GM20000 (cell line): ENCODE results near the gene NOTUM.
"Not testable (repeated sequence)": the region's sequence is repeated elsewhere in the genome, so short reads cannot be mapped to it uniquely, and the experiment has no call there.

Experiments
- DNase-seq: peaks from one replicate; pipeline ENCODE4 v3.0.0; 2012; ENCODE audit warnings: low spot score
- TF ChIP-seq, protein P1 (sequence below): IDR thresholded peaks from 2 replicates; pipeline ENCODE4 v1.5.1; 2012; ENCODE audit warnings: mild to moderate bottlenecking, control low read depth; ENCODE audit errors: extremely low read depth, missing control alignments

Gene NOTUM

DNA sequence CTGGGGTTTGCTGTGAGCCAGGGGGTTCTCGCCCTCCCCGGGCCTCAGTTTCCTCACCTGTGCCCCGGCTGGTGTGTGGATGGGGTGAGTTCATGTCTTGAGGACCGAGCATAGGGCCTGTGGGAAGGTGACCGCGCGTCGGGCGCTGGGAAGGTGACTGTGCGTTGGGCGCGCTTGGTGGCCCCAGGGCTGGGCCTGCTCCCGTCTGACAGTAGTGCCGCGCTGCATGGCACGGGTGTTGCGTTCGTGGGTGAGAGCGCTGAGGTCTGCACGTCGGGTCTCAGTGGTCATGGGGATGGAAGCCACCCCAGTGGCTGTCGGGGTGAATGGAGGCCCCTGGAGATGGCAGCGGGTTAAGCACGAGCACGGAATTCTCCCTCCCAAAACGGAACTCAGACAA is 25.6 kb upstream of the NOTUM start:
- DNase-seq: no peak
- TF ChIP-seq, protein P1, sequence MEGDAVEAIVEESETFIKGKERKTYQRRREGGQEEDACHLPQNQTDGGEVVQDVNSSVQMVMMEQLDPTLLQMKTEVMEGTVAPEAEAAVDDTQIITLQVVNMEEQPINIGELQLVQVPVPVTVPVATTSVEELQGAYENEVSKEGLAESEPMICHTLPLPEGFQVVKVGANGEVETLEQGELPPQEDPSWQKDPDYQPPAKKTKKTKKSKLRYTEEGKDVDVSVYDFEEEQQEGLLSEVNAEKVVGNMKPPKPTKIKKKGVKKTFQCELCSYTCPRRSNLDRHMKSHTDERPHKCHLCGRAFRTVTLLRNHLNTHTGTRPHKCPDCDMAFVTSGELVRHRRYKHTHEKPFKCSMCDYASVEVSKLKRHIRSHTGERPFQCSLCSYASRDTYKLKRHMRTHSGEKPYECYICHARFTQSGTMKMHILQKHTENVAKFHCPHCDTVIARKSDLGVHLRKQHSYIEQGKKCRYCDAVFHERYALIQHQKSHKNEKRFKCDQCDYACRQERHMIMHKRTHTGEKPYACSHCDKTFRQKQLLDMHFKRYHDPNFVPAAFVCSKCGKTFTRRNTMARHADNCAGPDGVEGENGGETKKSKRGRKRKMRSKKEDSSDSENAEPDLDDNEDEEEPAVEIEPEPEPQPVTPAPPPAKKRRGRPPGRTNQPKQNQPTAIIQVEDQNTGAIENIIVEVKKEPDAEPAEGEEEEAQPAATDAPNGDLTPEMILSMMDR: no peak

DNA sequence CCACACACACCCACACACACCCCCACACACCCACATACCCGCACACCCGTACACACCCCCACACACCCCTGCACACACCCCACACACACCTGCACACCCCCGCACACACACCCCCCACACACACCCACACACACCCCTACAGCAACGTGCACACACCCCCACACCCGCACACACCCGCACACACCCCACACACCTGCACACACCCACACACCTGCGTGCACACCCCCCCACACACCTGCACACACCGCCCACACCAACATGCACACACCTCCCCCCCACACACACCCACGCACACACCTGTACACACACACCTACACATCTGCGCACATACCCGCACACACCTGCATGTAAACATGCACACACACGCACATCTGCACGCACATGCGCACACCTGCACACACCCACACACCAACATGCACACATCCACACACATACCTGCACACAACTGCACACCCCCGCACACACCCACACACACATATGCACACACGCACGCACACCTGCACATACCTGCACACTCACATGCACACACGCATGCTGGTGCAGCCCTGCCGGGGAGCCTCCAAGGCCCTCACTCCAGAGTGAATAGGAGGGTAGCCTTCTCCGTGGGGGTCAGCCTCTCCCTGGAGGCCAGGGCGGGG is 23.9 kb upstream of the NOTUM start:
- TF ChIP-seq, protein P1: no peak
- no peak for DNase-seq

DNA sequence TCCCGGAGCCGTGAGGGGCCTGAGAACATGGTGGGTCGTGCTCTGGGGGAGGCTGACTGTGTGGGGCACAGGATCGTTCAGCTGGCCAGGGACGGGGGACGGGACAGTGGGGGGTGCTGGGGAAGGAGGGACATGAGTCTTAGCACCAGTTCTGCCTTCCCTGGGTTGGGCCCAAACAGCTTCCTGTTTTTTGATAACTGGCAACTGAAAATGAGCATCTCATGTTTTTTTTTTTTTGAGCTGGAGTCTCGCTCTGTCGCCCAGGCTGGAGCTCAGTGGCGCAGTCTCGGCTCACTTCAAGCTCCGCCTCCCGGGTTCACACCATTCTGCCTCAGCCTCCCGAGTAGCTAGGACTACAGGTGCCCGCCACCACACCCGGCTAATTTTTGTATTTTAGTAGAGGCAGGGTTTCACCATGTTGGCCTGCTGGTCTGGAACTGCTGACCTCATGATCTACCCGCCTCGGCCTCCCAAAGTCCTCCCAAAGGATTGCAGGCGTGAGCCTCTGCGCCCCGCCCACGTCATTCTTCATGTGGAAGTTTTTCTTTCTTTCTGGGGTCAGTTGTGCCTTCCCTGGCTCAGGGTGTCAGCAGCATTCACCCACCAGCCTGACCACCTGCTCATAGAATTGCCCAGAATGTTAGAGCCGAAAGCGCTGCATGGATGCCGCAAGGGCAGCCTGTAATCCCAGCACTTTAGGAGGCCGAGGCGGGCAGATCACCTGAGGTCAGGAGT is 22.8 kb upstream of the NOTUM start:
- TF ChIP-seq, protein P1: no peak
- DNase-seq: no peak

DNA sequence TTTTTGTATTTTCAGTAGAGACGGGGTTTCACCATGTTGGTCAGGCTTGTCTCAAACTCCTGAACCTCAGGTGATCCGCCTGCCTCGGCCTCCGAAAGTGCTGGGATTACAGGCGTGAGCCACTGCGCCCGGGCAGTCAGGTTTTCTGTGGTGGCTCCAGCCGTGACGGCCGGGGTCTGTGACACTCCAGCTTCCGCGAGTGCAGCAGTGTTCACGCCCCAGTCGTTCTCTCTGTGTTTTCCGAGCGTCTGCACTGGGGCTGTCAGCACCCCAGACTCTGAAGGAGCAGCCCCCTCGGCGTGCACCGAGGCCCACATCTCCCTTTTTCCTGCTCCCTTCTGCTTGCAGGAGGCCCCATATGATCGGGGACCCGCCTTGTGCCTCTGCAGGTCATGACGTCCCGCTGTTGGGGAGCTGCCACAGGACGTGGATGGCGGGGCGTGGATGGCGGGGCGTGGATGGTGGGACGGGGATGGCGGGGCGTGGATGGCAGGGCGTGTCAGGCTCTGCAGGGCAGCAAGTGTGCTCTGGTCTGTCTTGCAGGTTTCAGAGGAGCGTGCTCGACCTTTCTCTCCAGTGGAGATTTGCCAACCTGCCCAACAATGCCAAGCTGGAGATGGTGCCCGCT is 22.1 kb upstream of the NOTUM start:
- TF ChIP-seq, protein P1: no peak
- DNase-seq: no peak

DNA sequence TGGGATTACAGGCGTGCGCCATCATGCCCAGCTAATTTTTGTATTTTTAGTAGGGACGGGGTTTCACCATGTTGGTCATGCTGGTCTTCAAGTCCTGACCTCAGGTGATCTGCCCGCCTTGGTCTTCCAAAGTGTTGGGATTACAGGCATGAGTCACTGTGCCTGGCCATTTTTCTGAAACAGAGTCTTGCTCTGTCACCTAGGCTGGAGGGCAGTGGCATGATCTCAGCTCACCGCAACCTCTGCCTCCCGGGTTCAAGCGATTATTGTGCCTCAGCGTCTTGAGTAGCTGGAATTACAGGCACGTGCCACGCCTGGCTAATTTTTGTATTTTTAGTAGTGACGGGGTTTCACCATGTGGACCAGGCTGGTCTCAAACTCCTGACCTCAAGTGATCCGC is 20.5 kb upstream of the NOTUM start:
- DNase-seq: not testable (repeated sequence)

DNA sequence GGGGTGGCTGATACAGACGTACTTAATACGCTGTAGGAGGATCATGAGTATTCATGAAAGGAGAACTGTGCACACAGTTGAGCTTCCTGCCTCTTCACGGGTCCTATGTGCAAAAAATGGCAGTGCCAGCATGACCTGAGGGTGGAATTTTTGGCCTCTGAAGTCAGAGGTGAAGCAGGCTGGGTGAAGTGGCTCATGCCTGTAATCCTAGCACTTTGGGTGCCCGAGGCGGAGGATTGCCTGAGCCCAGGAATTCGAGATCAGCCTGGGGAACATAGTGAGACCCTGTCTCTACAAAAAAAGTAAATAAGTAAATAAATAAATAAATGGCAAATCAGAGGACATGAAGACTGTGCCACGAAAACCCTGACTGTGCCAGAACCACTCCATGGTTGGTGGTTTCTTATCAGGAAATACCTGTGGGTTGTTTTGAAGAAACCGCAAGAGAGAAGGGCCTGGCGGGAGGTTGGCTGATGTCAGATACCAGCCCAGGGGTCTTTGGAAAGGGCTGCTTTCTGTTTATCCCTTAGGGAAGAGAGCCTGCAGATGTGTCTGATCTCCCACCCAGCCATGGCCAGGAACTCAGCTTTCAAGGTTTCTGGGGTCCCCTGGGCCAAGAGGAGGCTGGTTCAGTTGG is 19.8 kb upstream of the NOTUM start:
- DNase-seq: no peak
- TF ChIP-seq, protein P1: no peak

DNA sequence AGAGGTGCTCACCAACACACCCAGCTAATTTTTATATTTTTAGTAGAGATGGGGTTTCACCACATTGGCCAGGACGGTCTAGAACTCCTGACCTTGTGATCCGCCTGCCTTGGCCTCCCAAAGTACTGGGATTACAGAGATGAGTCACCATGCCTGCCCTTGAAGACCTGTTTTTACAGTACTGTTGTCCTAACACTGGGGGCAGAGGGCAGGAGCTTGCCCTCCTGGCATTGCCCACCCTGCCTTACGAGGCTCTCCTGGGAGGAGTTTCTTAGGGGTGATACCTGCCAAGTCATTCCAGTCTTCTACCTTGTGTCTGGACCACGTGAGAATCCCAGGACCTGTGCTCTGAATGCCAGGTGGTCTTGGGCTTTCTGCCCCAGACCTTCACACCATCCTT is 19.1 kb upstream of the NOTUM start:
- TF ChIP-seq, protein P1: no peak
- DNase-seq: no peak
